ENCODE measurements around the gene GALK2. TPM values are rescaled to one million over a fixed set of nuclear protein-coding genes. Genes with fewer than 3 reads are reported as not detected.

GALK2 gene
- total and polyA plus RNA-seq, 2 donors: 13.9 to 35.0 TPM

DNA sequence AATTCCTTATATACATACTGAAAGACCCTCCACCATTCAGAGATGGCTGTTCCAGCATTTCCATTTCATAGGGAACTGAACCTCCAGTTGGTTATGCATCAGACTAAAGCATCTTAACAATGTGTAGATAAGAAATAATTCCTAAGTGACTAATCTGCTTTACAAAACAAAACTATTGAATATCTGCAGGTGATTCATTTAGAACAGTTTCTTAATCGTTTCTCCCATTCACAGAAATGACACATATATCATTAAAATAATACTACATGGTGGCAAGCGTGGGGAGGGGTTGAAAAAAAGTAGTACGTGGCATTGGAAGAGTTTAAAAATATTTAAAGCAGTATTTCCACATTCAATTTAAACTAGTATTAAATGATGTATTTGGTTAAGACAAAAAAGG is 34.1 kb upstream of the GALK2 start:
- Histone ChIP-seq H3K36me3 (ENCODE audit: control insufficient read depth in 2 of 2, insufficient read depth in 2 of 2, low read length in 1 of 2) (peaks cover under 1 to 47% of the 10 kb centered on the region in 2 donors), H3K9me3 (ENCODE audit: control insufficient read depth in 2 of 2, insufficient read depth in 1 of 2, low read length in 1 of 2) (no peaks in the 10 kb centered on the region), H3K27ac (ENCODE audit: low read depth in 1 of 2, low read length in 1 of 2) (no peak overlapping the region), H3K27me3 (ENCODE audit: control insufficient read depth in 2 of 2, insufficient read depth in 1 of 2, low read length in 1 of 2) (no peaks in the 10 kb centered on the region), H3K4me1 (ENCODE audit: control insufficient read depth in 2 of 2, insufficient read depth in 2 of 2, low read length in 2 of 2) (no peaks in the 10 kb centered on the region), H3K4me3 (ENCODE audit: low read length in 2 of 2) (no peak overlapping the region)
- no peak for DNase-seq (ENCODE audit: low read depth in 6 of 9, low spot score in 9 of 9)
- 97% methylated on average over 3 of the region's 3 CpGs for whole genome bisulfite sequencing

DNA sequence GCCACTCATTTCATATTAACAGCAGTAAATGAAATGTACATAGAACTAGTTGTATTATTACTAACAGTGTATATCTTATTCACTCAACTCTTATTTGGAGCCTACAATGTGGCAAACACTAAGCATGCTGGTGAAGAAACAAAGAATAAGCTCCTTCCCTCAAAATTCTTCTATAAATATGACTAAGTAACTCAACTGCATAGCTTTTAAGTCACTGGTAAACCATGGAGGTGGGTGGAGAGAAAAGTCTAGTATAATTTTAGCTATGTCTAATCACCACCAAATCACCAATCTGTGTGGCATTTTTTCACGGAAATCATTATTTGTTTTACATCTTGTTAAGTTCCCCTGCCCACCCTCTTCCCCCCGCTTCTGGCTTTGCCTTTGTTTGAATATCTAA is 32.2 kb upstream of the GALK2 start:
- H3K27ac ChIP-seq (ENCODE audit: low read depth in 1 of 2, low read length in 1 of 2): no peak overlapping the region
- no peaks in the 10 kb centered on the region for H3K4me1 ChIP-seq (ENCODE audit: control insufficient read depth in 2 of 2, insufficient read depth in 2 of 2, low read length in 2 of 2)
- H3K27me3 ChIP-seq (ENCODE audit: control insufficient read depth in 2 of 2, insufficient read depth in 1 of 2, low read length in 1 of 2): no peaks in the 10 kb centered on the region
- H3K4me3 ChIP-seq (ENCODE audit: low read length in 2 of 2): no peak overlapping the region
- no peaks in the 10 kb centered on the region for H3K9me3 ChIP-seq (ENCODE audit: control insufficient read depth in 2 of 2, insufficient read depth in 1 of 2, low read length in 1 of 2)
- WGBS: 96% methylated on average over 2 of the region's 2 CpGs
- DNase-seq (ENCODE audit: low read depth in 6 of 9, low spot score in 9 of 9): no peak
- peaks cover 6 to 54% of the 10 kb centered on the region in 2 donors for H3K36me3 ChIP-seq (ENCODE audit: control insufficient read depth in 2 of 2, insufficient read depth in 2 of 2, low read length in 1 of 2)

DNA sequence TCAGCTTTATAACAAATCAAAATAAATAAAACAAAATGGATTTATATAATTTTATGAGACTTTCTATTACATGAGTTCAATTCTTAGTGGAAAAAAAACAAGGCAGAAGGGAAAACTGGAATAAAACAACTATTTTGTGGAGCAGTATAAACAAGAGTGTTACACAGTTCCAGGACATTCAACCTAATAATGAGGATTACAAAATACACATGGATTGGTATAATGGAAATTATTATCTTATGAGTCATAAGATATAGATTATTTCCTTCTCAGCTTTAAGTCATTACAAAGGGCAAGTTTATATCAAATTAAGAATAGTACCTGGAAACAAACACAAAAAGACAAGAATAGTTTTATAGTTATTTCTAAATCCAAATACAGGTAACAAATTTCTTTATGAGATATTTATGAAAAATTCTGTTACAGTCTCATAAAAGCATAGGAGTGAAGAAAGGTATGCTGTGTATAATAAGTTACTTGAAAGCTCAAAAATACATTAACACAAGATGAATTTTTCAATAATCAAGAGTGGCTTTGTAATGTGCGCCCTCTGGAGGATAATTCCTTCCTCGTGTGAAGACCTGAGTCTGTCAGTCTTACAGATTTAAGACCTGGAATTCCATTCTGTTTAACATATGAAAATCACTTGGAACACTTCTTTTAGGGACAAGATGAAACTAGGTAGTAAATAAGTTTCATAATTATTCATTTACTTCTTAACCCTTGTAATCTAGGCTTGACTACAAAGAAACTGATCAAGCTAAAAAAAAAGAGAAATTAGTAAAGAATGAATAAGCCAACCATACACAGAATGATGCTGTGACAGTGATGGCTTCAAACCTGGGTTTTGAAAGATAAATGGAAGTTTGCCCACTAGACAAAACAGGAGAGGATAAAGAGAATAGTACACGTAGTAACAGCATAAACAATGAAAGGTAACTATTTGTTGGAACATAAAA is 24.1 kb upstream of the GALK2 start:
- Histone ChIP-seq H3K27ac (ENCODE audit: low read depth in 1 of 2, low read length in 1 of 2) (no peak overlapping the region), H3K4me1 (ENCODE audit: control insufficient read depth in 2 of 2, insufficient read depth in 2 of 2, low read length in 2 of 2) (no peaks in the 10 kb centered on the region), H3K36me3 (ENCODE audit: control insufficient read depth in 2 of 2, insufficient read depth in 2 of 2, low read length in 1 of 2) (peaks cover 14 to 25% of the 10 kb centered on the region in 2 donors), H3K9me3 (ENCODE audit: control insufficient read depth in 2 of 2, insufficient read depth in 1 of 2, low read length in 1 of 2) (no peaks in the 10 kb centered on the region), H3K27me3 (ENCODE audit: control insufficient read depth in 2 of 2, insufficient read depth in 1 of 2, low read length in 1 of 2) (no peaks in the 10 kb centered on the region), H3K4me3 (ENCODE audit: low read length in 2 of 2) (no peak overlapping the region)
- 50% methylated on average over 3 of the region's 3 CpGs for WGBS
- DNase-seq (ENCODE audit: low read depth in 6 of 9, low spot score in 9 of 9): peak in 6 of 9 donors; percentile 30 to 72 (median 40)

- 95% methylated on average over 1 of the region's 1 CpG for WGBS
- no peaks in the 10 kb centered on the region for H3K27me3 ChIP-seq (ENCODE audit: control insufficient read depth in 2 of 2, insufficient read depth in 1 of 2, low read length in 1 of 2)
- peaks cover 4 to 5% of the 10 kb centered on the region in 2 donors for H3K36me3 ChIP-seq (ENCODE audit: control insufficient read depth in 2 of 2, insufficient read depth in 2 of 2, low read length in 1 of 2)
- no peak overlapping the region for H3K27ac ChIP-seq (ENCODE audit: low read depth in 1 of 2, low read length in 1 of 2)
- no peak for DNase-seq (ENCODE audit: low read depth in 6 of 9, low spot score in 9 of 9)
- no peaks in the 10 kb centered on the region for H3K9me3 ChIP-seq (ENCODE audit: control insufficient read depth in 2 of 2, insufficient read depth in 1 of 2, low read length in 1 of 2)
- no peaks in the 10 kb centered on the region for H3K4me1 ChIP-seq (ENCODE audit: control insufficient read depth in 2 of 2, insufficient read depth in 2 of 2, low read length in 2 of 2)
- H3K4me3 ChIP-seq (ENCODE audit: low read length in 2 of 2): no peak overlapping the region
Measured at GRCh38 chr15:49148298-49148697, 21.7 kb upstream of the GALK2 start.

GRCh38 chr15:49148727-49149126 is 21.3 kb upstream of the GALK2 start:
- Histone ChIP-seq H3K4me1 (ENCODE audit: control insufficient read depth in 2 of 2, insufficient read depth in 2 of 2, low read length in 2 of 2) (peaks cover 0 to 2% of the 10 kb centered on the region in 2 donors), H3K4me3 (ENCODE audit: low read length in 2 of 2) (no peak overlapping the region), H3K9me3 (ENCODE audit: control insufficient read depth in 2 of 2, insufficient read depth in 1 of 2, low read length in 1 of 2) (no peaks in the 10 kb centered on the region), H3K36me3 (ENCODE audit: control insufficient read depth in 2 of 2, insufficient read depth in 2 of 2, low read length in 1 of 2) (peaks cover 0 to under 1% of the 10 kb centered on the region in 2 donors), H3K27ac (ENCODE audit: low read depth in 1 of 2, low read length in 1 of 2) (no peak overlapping the region), H3K27me3 (ENCODE audit: control insufficient read depth in 2 of 2, insufficient read depth in 1 of 2, low read length in 1 of 2) (no peaks in the 10 kb centered on the region)
- WGBS: 99% methylated on average over 1 of the region's 1 CpG
- DNase-seq (ENCODE audit: low read depth in 6 of 9, low spot score in 9 of 9): no peak

GRCh38 chr15:49151831-49152230 is 18.2 kb upstream of the GALK2 start:
- no peak for DNase-seq (ENCODE audit: low read depth in 6 of 9, low spot score in 9 of 9)
- WGBS: 93% methylated on average over 3 of the region's 3 CpGs
- Histone ChIP-seq H3K36me3 (ENCODE audit: control insufficient read depth in 2 of 2, insufficient read depth in 2 of 2, low read length in 1 of 2) (no peaks in the 10 kb centered on the region), H3K4me3 (ENCODE audit: low read length in 2 of 2) (no peak overlapping the region), H3K9me3 (ENCODE audit: control insufficient read depth in 2 of 2, insufficient read depth in 1 of 2, low read length in 1 of 2) (peaks cover 0 to 2% of the 10 kb centered on the region in 2 donors), H3K27me3 (ENCODE audit: control insufficient read depth in 2 of 2, insufficient read depth in 1 of 2, low read length in 1 of 2) (no peaks in the 10 kb centered on the region), H3K4me1 (ENCODE audit: control insufficient read depth in 2 of 2, insufficient read depth in 2 of 2, low read length in 2 of 2) (peaks cover 3 to 5% of the 10 kb centered on the region in 2 donors), H3K27ac (ENCODE audit: low read depth in 1 of 2, low read length in 1 of 2) (no peak overlapping the region)

DNA sequence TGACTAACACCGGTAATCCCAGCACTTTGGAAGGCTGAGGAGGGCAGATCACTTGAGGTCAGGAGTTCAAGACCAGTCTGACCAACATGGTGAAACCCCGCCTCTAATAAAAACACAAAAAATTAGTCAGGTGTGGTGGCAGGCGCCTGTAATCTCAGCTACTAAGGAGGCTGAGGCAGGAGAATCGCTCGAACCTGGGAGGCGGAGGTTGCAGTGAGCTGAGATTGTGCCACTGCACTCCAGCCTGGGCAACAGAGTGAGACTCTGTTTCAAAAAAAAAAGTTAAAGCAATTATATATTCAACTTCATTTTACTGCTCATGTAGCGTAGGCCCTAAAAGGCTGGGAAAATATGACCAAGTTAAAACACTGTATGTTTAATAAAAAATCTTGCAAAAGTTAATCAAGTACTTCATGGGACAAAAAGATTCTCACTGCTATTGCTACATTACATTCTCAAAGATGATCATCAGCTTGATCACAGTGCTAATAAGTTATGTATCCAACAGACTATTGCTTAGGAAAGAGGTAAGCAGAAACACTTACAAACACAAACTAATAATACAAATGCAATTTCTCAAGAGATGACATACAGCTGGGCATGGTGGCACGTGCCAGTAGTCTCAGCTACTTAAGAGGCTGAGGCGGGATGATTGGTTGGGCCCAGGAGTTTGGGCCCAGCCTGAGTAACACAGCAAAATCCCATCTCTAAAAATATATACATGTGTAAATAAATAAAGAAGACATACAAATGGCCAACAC is 17.3 kb upstream of the GALK2 start:
- H3K4me1 ChIP-seq (ENCODE audit: control insufficient read depth in 2 of 2, insufficient read depth in 2 of 2, low read length in 2 of 2): peaks cover 3 to 5% of the 10 kb centered on the region in 2 donors
- 98% methylated on average over 9 of the region's 9 CpGs for WGBS
- H3K36me3 ChIP-seq (ENCODE audit: control insufficient read depth in 2 of 2, insufficient read depth in 2 of 2, low read length in 1 of 2): no peaks in the 10 kb centered on the region
- H3K27me3 ChIP-seq (ENCODE audit: control insufficient read depth in 2 of 2, insufficient read depth in 1 of 2, low read length in 1 of 2): no peaks in the 10 kb centered on the region
- no peak overlapping the region for H3K4me3 ChIP-seq (ENCODE audit: low read length in 2 of 2)
- H3K27ac ChIP-seq (ENCODE audit: low read depth in 1 of 2, low read length in 1 of 2): no peak overlapping the region
- DNase-seq (ENCODE audit: low read depth in 6 of 9, low spot score in 9 of 9): no peak
- peaks cover 0 to 2% of the 10 kb centered on the region in 2 donors for H3K9me3 ChIP-seq (ENCODE audit: control insufficient read depth in 2 of 2, insufficient read depth in 1 of 2, low read length in 1 of 2)

DNA sequence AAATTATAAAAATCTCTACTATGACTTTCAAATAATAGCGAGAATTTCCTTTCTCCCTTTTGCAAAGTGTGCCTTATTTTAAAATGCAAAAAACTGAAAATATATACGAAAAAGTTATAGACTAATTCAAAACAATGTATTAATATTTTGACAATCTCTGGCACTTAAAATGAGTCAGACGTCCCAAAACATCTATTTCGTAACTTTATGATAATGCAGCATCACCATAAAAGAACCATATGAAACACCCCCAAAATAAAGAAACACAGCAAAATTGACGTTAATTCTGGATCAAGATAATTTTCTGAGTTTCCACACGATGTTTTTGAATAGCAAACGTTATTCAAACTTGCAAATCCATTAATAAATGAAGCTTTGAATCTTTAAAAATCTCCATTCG is 15.7 kb upstream of the GALK2 start:
- H3K27me3 ChIP-seq (ENCODE audit: control insufficient read depth in 2 of 2, insufficient read depth in 1 of 2, low read length in 1 of 2): no peaks in the 10 kb centered on the region
- H3K36me3 ChIP-seq (ENCODE audit: control insufficient read depth in 2 of 2, insufficient read depth in 2 of 2, low read length in 1 of 2): no peaks in the 10 kb centered on the region
- H3K9me3 ChIP-seq (ENCODE audit: control insufficient read depth in 2 of 2, insufficient read depth in 1 of 2, low read length in 1 of 2): peaks cover 0 to 2% of the 10 kb centered on the region in 2 donors
- peaks cover 3 to 5% of the 10 kb centered on the region in 2 donors for H3K4me1 ChIP-seq (ENCODE audit: control insufficient read depth in 2 of 2, insufficient read depth in 2 of 2, low read length in 2 of 2)
- H3K4me3 ChIP-seq (ENCODE audit: low read length in 2 of 2): peak overlapping the region; percentile 66 to 98
- no peak for DNase-seq (ENCODE audit: low read depth in 6 of 9, low spot score in 9 of 9)
- 44% methylated on average over 8 of the region's 8 CpGs for WGBS
- H3K27ac ChIP-seq (ENCODE audit: low read depth in 1 of 2, low read length in 1 of 2): peak overlapping the region in 1 of 2 donors; percentile 92

GRCh38 chr15:49154799-49155109 is 15.3 kb upstream of the GALK2 start:
- no peak for DNase-seq (ENCODE audit: low read depth in 6 of 9, low spot score in 9 of 9)
- Histone ChIP-seq H3K4me1 (ENCODE audit: control insufficient read depth in 2 of 2, insufficient read depth in 2 of 2, low read length in 2 of 2) (peaks cover 3 to 5% of the 10 kb centered on the region in 2 donors), H3K9me3 (ENCODE audit: control insufficient read depth in 2 of 2, insufficient read depth in 1 of 2, low read length in 1 of 2) (peaks cover 0 to 2% of the 10 kb centered on the region in 2 donors), H3K4me3 (ENCODE audit: low read length in 2 of 2) (peak overlapping the region; percentile 66 to 98), H3K27ac (ENCODE audit: low read depth in 1 of 2, low read length in 1 of 2) (peak overlapping the region; percentile 87 to 92), H3K27me3 (ENCODE audit: control insufficient read depth in 2 of 2, insufficient read depth in 1 of 2, low read length in 1 of 2) (no peaks in the 10 kb centered on the region), H3K36me3 (ENCODE audit: control insufficient read depth in 2 of 2, insufficient read depth in 2 of 2, low read length in 1 of 2) (no peaks in the 10 kb centered on the region)
- WGBS: 1% methylated on average over 7 of the region's 7 CpGs

Measured in thymus (tissue), 11 donors.